Measurements from ENCODE around the gene IL19.

Gene IL19

GRCh38 chr1:206742719-206743383, 27.7 kb upstream of the IL19 start:
- H3K27ac ChIP-seq (ENCODE audit: low read depth, low read length) = no peak overlapping the region
- no peaks in the 10 kb centered on the region for H3K27me3 ChIP-seq (ENCODE audit: control insufficient read depth, insufficient read depth, low read length)
- no peaks in the 10 kb centered on the region for H3K9me3 ChIP-seq (ENCODE audit: control insufficient read depth, insufficient read depth, low read depth, low read length)
- no peaks in the 10 kb centered on the region for H3K36me3 ChIP-seq (ENCODE audit: control insufficient read depth, insufficient read depth, low read length)
- H3K9ac ChIP-seq (ENCODE audit: low read length) = no peak overlapping the region
- H3K4me1 ChIP-seq (ENCODE audit: control insufficient read depth, insufficient read depth, low read length) = peaks cover 12% of the 10 kb centered on the region
- H3K4me3 ChIP-seq (ENCODE audit: low read depth, low read length) = no peak overlapping the region

- Histone ChIP-seq H3K27me3 (ENCODE audit: control insufficient read depth, insufficient read depth, low read length) (no peaks in the 10 kb centered on the region), H3K9ac (ENCODE audit: low read length) (no peak overlapping the region), H3K36me3 (ENCODE audit: control insufficient read depth, insufficient read depth, low read length) (no peaks in the 10 kb centered on the region), H3K4me1 (ENCODE audit: control insufficient read depth, insufficient read depth, low read length) (peaks cover under 1% of the 10 kb centered on the region; the same call in 1 of the 2 replicates), H3K4me3 (ENCODE audit: low read depth, low read length) (no peak overlapping the region), H3K27ac (ENCODE audit: low read depth, low read length) (no peak overlapping the region), H3K9me3 (ENCODE audit: control insufficient read depth, insufficient read depth, low read depth, low read length) (no peaks in the 10 kb centered on the region)
Measured at GRCh38 chr1:206744683-206745082, 25.9 kb upstream of the IL19 start.

GRCh38 chr1:206745301-206745700, 25.3 kb upstream of the IL19 start:
- no peaks in the 10 kb centered on the region for H3K27me3 ChIP-seq (ENCODE audit: control insufficient read depth, insufficient read depth, low read length)
- H3K4me1 ChIP-seq (ENCODE audit: control insufficient read depth, insufficient read depth, low read length) = no peaks in the 10 kb centered on the region
- H3K9me3 ChIP-seq (ENCODE audit: control insufficient read depth, insufficient read depth, low read depth, low read length) = no peaks in the 10 kb centered on the region
- no peaks in the 10 kb centered on the region for H3K36me3 ChIP-seq (ENCODE audit: control insufficient read depth, insufficient read depth, low read length)
- H3K9ac ChIP-seq (ENCODE audit: low read length) = no peak overlapping the region
- H3K4me3 ChIP-seq (ENCODE audit: low read depth, low read length) = no peak overlapping the region
- H3K27ac ChIP-seq (ENCODE audit: low read depth, low read length) = no peak overlapping the region

GRCh38 chr1:206748348-206749030, 22.1 kb upstream of the IL19 start:
- Histone ChIP-seq H3K27ac (ENCODE audit: low read depth, low read length) (no peak overlapping the region), H3K27me3 (ENCODE audit: control insufficient read depth, insufficient read depth, low read length) (no peaks in the 10 kb centered on the region), H3K4me1 (ENCODE audit: control insufficient read depth, insufficient read depth, low read length) (peaks cover 6% of the 10 kb centered on the region; the same call in 1 of the 2 replicates), H3K4me3 (ENCODE audit: low read depth, low read length) (no peak overlapping the region), H3K36me3 (ENCODE audit: control insufficient read depth, insufficient read depth, low read length) (no peaks in the 10 kb centered on the region), H3K9ac (ENCODE audit: low read length) (no peak overlapping the region), H3K9me3 (ENCODE audit: control insufficient read depth, insufficient read depth, low read depth, low read length) (no peaks in the 10 kb centered on the region)

DNA sequence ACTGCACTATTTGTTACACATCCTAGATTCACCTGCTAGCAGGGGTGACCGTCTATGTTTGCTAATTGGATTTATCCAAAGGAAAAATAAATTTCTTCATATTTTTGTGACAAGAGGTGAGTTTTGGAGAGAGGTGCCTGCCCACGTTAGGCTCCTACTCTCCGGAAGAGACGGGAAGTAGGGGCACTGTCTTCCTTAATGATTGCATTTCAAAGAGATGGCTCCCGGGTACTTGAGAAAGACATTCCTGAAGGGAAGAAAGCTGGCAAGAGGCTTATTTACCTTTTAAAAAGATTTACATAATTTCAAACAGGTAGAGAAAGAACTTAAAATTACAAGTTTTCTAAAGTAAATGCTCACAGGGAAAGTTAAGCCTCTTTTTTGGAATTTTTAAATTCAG, 18.7 kb upstream of the IL19 start:
- Histone ChIP-seq H3K4me1 (ENCODE audit: control insufficient read depth, insufficient read depth, low read length) (peaks cover 6% of the 10 kb centered on the region; the same call in 1 of the 2 replicates), H3K36me3 (ENCODE audit: control insufficient read depth, insufficient read depth, low read length) (no peaks in the 10 kb centered on the region), H3K27ac (ENCODE audit: low read depth, low read length) (no peak overlapping the region), H3K27me3 (ENCODE audit: control insufficient read depth, insufficient read depth, low read length) (no peaks in the 10 kb centered on the region), H3K9ac (ENCODE audit: low read length) (no peak overlapping the region), H3K9me3 (ENCODE audit: control insufficient read depth, insufficient read depth, low read depth, low read length) (no peaks in the 10 kb centered on the region), H3K4me3 (ENCODE audit: low read depth, low read length) (no peak overlapping the region)

- Histone ChIP-seq H3K9ac (ENCODE audit: low read length) (no peak overlapping the region), H3K4me3 (ENCODE audit: low read depth, low read length) (no peak overlapping the region), H3K4me1 (ENCODE audit: control insufficient read depth, insufficient read depth, low read length) (peaks cover 6% of the 10 kb centered on the region; the same call in 1 of the 2 replicates), H3K9me3 (ENCODE audit: control insufficient read depth, insufficient read depth, low read depth, low read length) (no peaks in the 10 kb centered on the region), H3K36me3 (ENCODE audit: control insufficient read depth, insufficient read depth, low read length) (no peaks in the 10 kb centered on the region), H3K27me3 (ENCODE audit: control insufficient read depth, insufficient read depth, low read length) (no peaks in the 10 kb centered on the region), H3K27ac (ENCODE audit: low read depth, low read length) (no peak overlapping the region)
Measured at GRCh38 chr1:206752481-206752880, 18.1 kb upstream of the IL19 start.

DNA sequence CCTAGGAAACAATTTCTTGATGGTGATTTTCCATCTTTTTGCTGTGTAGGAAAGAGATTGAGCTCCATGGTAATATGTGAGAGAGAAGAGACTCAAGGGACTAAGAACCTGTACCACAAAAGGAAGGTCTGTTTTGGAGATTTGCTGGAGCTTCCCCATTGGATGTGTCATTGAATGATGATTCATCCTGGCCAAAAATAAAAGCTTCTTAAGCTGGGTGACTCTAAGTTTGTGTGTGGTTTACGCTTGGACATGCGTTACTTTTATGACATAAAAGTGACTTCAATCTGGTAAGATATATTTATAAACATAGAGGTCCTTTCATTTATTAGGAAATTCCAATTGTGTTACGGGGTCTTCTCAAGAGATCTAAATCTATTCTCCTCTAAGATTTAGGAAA, 17.4 kb upstream of the IL19 start:
- Histone ChIP-seq H3K9ac (ENCODE audit: low read length) (no peak overlapping the region), H3K27me3 (ENCODE audit: control insufficient read depth, insufficient read depth, low read length) (no peaks in the 10 kb centered on the region), H3K27ac (ENCODE audit: low read depth, low read length) (no peak overlapping the region), H3K4me1 (ENCODE audit: control insufficient read depth, insufficient read depth, low read length) (peaks cover 6% of the 10 kb centered on the region; the same call in 1 of the 2 replicates), H3K36me3 (ENCODE audit: control insufficient read depth, insufficient read depth, low read length) (no peaks in the 10 kb centered on the region), H3K9me3 (ENCODE audit: control insufficient read depth, insufficient read depth, low read depth, low read length) (no peaks in the 10 kb centered on the region), H3K4me3 (ENCODE audit: low read depth, low read length) (no peak overlapping the region)

GRCh38 chr1:206754011-206754410, 16.6 kb upstream of the IL19 start:
- Histone ChIP-seq H3K27me3 (ENCODE audit: control insufficient read depth, insufficient read depth, low read length) (no peaks in the 10 kb centered on the region), H3K9ac (ENCODE audit: low read length) (no peak overlapping the region), H3K4me1 (ENCODE audit: control insufficient read depth, insufficient read depth, low read length) (peaks cover 6% of the 10 kb centered on the region; the same call in 1 of the 2 replicates), H3K9me3 (ENCODE audit: control insufficient read depth, insufficient read depth, low read depth, low read length) (no peaks in the 10 kb centered on the region), H3K27ac (ENCODE audit: low read depth, low read length) (no peak overlapping the region), H3K36me3 (ENCODE audit: control insufficient read depth, insufficient read depth, low read length) (no peaks in the 10 kb centered on the region), H3K4me3 (ENCODE audit: low read depth, low read length) (no peak overlapping the region)

DNA sequence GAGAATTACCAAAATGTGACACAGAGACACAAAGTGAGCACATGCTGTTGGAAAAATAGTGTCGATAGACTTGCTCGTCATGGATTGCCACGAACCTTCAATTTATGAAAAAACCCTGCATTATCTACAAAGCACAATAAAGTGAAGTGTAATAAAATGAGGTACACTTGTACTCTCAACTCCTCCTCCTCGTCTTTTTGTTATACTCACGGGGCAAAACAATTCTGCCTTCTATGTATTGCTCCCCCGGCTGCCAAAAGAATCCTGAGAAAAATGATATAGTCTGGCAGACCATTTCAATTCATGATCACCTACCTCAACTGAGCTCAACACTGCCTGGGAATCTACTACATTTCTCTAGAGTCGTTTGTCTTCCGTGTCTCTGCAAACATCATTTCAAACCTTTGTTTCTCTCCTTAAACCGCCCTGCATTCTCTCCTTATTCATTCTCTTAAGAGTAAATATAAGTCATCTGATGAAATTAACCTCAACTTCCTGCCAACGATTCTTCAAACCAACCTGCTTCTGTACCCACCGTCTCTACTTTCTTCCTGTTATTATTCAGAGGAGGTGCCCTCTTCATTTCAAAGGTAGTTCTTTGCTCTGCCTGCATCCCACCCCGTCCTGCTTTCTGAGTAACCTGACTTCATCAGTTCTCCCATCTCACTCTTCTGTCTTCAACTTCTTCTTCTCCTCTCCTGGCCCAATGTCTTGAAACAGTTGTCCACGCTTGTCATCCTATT, 12.9 kb upstream of the IL19 start:
- H3K36me3 ChIP-seq (ENCODE audit: control insufficient read depth, insufficient read depth, low read length) = no peaks in the 10 kb centered on the region
- no peak overlapping the region for H3K9ac ChIP-seq (ENCODE audit: low read length)
- H3K4me3 ChIP-seq (ENCODE audit: low read depth, low read length) = no peak overlapping the region
- no peak overlapping the region for H3K27ac ChIP-seq (ENCODE audit: low read depth, low read length)
- no peaks in the 10 kb centered on the region for H3K27me3 ChIP-seq (ENCODE audit: control insufficient read depth, insufficient read depth, low read length)
- no peaks in the 10 kb centered on the region for H3K4me1 ChIP-seq (ENCODE audit: control insufficient read depth, insufficient read depth, low read length)
- H3K9me3 ChIP-seq (ENCODE audit: control insufficient read depth, insufficient read depth, low read depth, low read length) = no peaks in the 10 kb centered on the region

- Histone ChIP-seq H3K27ac (ENCODE audit: low read depth, low read length) (no peak overlapping the region), H3K4me1 (ENCODE audit: control insufficient read depth, insufficient read depth, low read length) (no peaks in the 10 kb centered on the region), H3K9me3 (ENCODE audit: control insufficient read depth, insufficient read depth, low read depth, low read length) (no peaks in the 10 kb centered on the region), H3K9ac (ENCODE audit: low read length) (no peak overlapping the region), H3K36me3 (ENCODE audit: control insufficient read depth, insufficient read depth, low read length) (no peaks in the 10 kb centered on the region), H3K4me3 (ENCODE audit: low read depth, low read length) (no peak overlapping the region), H3K27me3 (ENCODE audit: control insufficient read depth, insufficient read depth, low read length) (no peaks in the 10 kb centered on the region)
Measured at GRCh38 chr1:206760590-206760989, 10.0 kb upstream of the IL19 start.

Measured in HUES6 (cell line).